ENCODE results near the gene SPATA31D4. TPM values are rescaled to one million over a fixed set of nuclear protein-coding genes. Genes with fewer than 3 reads are reported as not detected.

The SPATA31D4 gene
- total RNA-seq, 1 donor from 2014 or later: not detected

Other genes starting within 250 kb of the SPATA31D4 start
- gene TLE1, start 238.9 kb upstream of the SPATA31D4 start, total RNA-seq: 19.2 TPM
- gene SPATA31D3, start 15.1 kb downstream of the SPATA31D4 start, total RNA-seq: not detected
- gene SPATA31D1, start 60.3 kb downstream of the SPATA31D4 start, total RNA-seq: not detected

Measured in upper lobe of right lung (tissue), 1 donor.